PFSK-1 (cell line): Measurements from ENCODE around the gene STAMBPL1.

ENCODE experiments used
- POLR2AphosphoS5 ChIP-seq: IDR thresholded peaks from 2 replicates; pipeline ENCODE4 v1.6.1; 2012; ENCODE audit warnings: low read depth, mild to moderate bottlenecking, control low read depth, low read length, moderate library complexity
- TAF1 ChIP-seq: IDR thresholded peaks from 2 replicates; pipeline ENCODE4 v1.6.1; 2012; ENCODE audit warnings: low read length, control low read depth, borderline replicate concordance; ENCODE audit not compliant: insufficient read depth

- TF ChIP-seq POLR2AphosphoS5 (no peak), TAF1 (no peak)
Measured at GRCh38 chr10:88838766-88839350, 41.2 kb upstream of the STAMBPL1 start.
